WTC11 (cell line): ENCODE results near the gene GPATCH8. TPM values are rescaled to one million over a fixed set of nuclear protein-coding genes. Genes with fewer than 3 reads are reported as not detected.

Experiments used
- ATAC-seq: fragments of 200-7000 bp; cut with Tn5 transposase; 2 replicates; pipeline ENCODE4 v1.10.0; 2021; ENCODE audit warnings: mild to moderate bottlenecking, moderate library complexity
- CTCF ChIA-PET: fragments of 300-600 bp; sonication (Branson Sonifier 250); formaldehyde crosslinking; loops from one replicate; lab custom pipeline; 2021; ENCODE audit warnings: antibody characterized with exemption; lab: Charles Lee
- POLR2A ChIA-PET: fragments of 350-600 bp; sonication (Branson Sonifier 250); formaldehyde crosslinking; loops from one replicate; lab custom pipeline; 2021; ENCODE audit warnings: antibody characterized with exemption; lab: Charles Lee
- DNase-seq: peaks from one replicate; pipeline ENCODE4 v3.0.0; 2021; ENCODE audit warnings: low spot score
- H3K27ac Mint-ChIP-seq: 2 replicates; pipeline ENCODE4 v1.8.0; 2021; ENCODE audit warnings: mixed read lengths
- H3K27me3 Mint-ChIP-seq: 2 replicates; pipeline ENCODE4 v1.8.0; 2021; ENCODE audit warnings: low read depth, mild to moderate bottlenecking, moderate library complexity, mixed read lengths
- H3K36me3 Mint-ChIP-seq: 2 replicates; pipeline ENCODE4 v1.8.0; 2021; ENCODE audit warnings: mixed read lengths
- H3K4me1 Mint-ChIP-seq: 2 replicates; pipeline ENCODE4 v1.8.0; 2022; ENCODE audit warnings: mixed read lengths
- H3K4me3 Mint-ChIP-seq: 2 replicates; pipeline ENCODE4 v1.8.0; 2021; ENCODE audit warnings: mild to moderate bottlenecking, moderate library complexity, mixed read lengths
- H3K9me3 Mint-ChIP-seq: 2 replicates; pipeline ENCODE4 v1.8.0; 2021; ENCODE audit warnings: mixed read lengths
- ARID4B ChIP-seq: sonication (generic); formaldehyde crosslinking; IDR thresholded peaks from 2 replicates; pipeline ENCODE4 v1.8.0; 2023; ENCODE audit warnings: missing genetic modification reagents, mild to moderate bottlenecking, borderline replicate concordance
- ATF2 ChIP-seq: sonication (generic); formaldehyde crosslinking; IDR thresholded peaks from 2 replicates; pipeline ENCODE4 v1.8.1; 2022; ENCODE audit warnings: low read depth, missing genetic modification reagents, borderline replicate concordance
- ESRRA ChIP-seq: sonication (generic); formaldehyde crosslinking; IDR thresholded peaks from 2 replicates; pipeline ENCODE4 v1.8.1; 2022; ENCODE audit warnings: mild to moderate bottlenecking, missing genetic modification reagents, borderline replicate concordance
- GRHL2 ChIP-seq: fragments of 250-450 bp; sonication (Bioruptor Pico); IDR thresholded peaks from 2 replicates; pipeline ENCODE4 v1.8.0; 2022; ENCODE audit warnings: mild to moderate bottlenecking, moderate library complexity; ENCODE audit not compliant: insufficient replicate concordance, severe bottlenecking
- HMGXB4 ChIP-seq: sonication (generic); formaldehyde crosslinking; IDR thresholded peaks from 2 replicates; pipeline ENCODE4 v1.8.1; 2023; ENCODE audit warnings: mild to moderate bottlenecking, moderate library complexity, missing genetic modification reagents
- NR2C2 ChIP-seq: sonication (generic); formaldehyde crosslinking; IDR thresholded peaks from 2 replicates; pipeline ENCODE4 v1.8.0; 2022; ENCODE audit warnings: mild to moderate bottlenecking, missing genetic modification reagents
- NR3C1 ChIP-seq: sonication (generic); formaldehyde crosslinking; conservative IDR thresholded peaks from 2 replicates; pipeline ENCODE4 v1.8.1; 2023; ENCODE audit warnings: low read depth, mild to moderate bottlenecking, missing genetic modification reagents
- OVOL2 ChIP-seq: fragments of 250-450 bp; sonication (Bioruptor Pico); IDR thresholded peaks from 2 replicates; pipeline ENCODE4 v1.9.0; 2021; ENCODE audit warnings: mild to moderate bottlenecking, borderline replicate concordance
- PRDM15 ChIP-seq: sonication (generic); formaldehyde crosslinking; IDR thresholded peaks from 2 replicates; pipeline ENCODE4 v1.8.0; 2022; ENCODE audit warnings: missing genetic modification reagents
- RORB ChIP-seq: fragments of 250-450 bp; sonication (Bioruptor Pico); IDR thresholded peaks from 2 replicates; pipeline ENCODE4 v1.9.0; 2021; ENCODE audit warnings: mild to moderate bottlenecking
- TCF7 ChIP-seq: sonication (generic); formaldehyde crosslinking; IDR thresholded peaks from 2 replicates; pipeline ENCODE4 v1.8.0; 2022; ENCODE audit warnings: mild to moderate bottlenecking, low read depth, missing genetic modification reagents, moderate library complexity
- TEAD1 ChIP-seq: sonication (generic); formaldehyde crosslinking; IDR thresholded peaks from 2 replicates; pipeline ENCODE4 v1.8.0; 2022; ENCODE audit warnings: mild to moderate bottlenecking, missing genetic modification reagents
- total RNA-seq: library from RNA; stranded (reverse); gene quantifications from 3 replicates; pipeline ENCODE4 v1.2.3, GENCODE V29; 2021

GPATCH8 gene
- total RNA-seq, 1 experiment from 2014 or later = 51.9 TPM

GRCh38 chr17:44487170-44487569 lies 16.0 kb downstream of the GPATCH8 start:
- ATAC-seq (no peak), DNase-seq (no peak)
- ChIA-PET CTCF (interaction anchor here (1.0 to 1.1 kb wide), 2 partner anchors 36 to 42 kb away, joined by 3 read pairs; no protein-coding TSS in a partner anchor), POLR2A (interaction anchor here (1.1 kb wide), 1 partner anchor 28 kb away, joined by 3 read pairs; no protein-coding TSS in a partner anchor)
- Mint-ChIP-seq H3K4me3 (no peak overlapping the region), H3K9me3 (no peaks in the 10 kb centered on the region), H3K27me3 (no peaks in the 10 kb centered on the region), H3K36me3 (peaks cover 15% of the 10 kb centered on the region), H3K27ac (peak overlapping the region; percentile 35; the same call in 1 of the 2 replicates), H3K4me1 (peaks cover 23% of the 10 kb centered on the region)
- TF ChIP-seq ATF2 (CRISPR knock-in tag) (no peak), ESRRA (CRISPR knock-in tag) (no peak), GRHL2 (no peak), OVOL2 (no peak)

- DNase-seq (no peak), ATAC-seq (no peak)
- Mint-ChIP-seq H3K27ac (peak overlapping the region; percentile 47), H3K27me3 (no peaks in the 10 kb centered on the region), H3K9me3 (0 out of 2 replicates have a peak, but pooled peaks cover 2% of the 10 kb centered on the region), H3K4me3 (no peak overlapping the region), H3K4me1 (0 out of 2 replicates have a peak, but pooled peaks cover 3% of the 10 kb centered on the region), H3K36me3 (peaks cover 16% of the 10 kb centered on the region)
- CTCF ChIA-PET = interaction anchor here (2.2 kb wide), 1 partner anchor 50 kb away, joined by 5 read pairs; no protein-coding TSS in a partner anchor
- no peak for TF ChIP-seq NR3C1 (CRISPR knock-in tag)
- TF ChIP-seq TEAD1 (CRISPR knock-in tag) = no peak
- no peak for TF ChIP-seq TCF7
- TF ChIP-seq ARID4B (CRISPR knock-in tag) = no peak
- TF ChIP-seq PRDM15 (CRISPR knock-in tag) = no peak
- TF ChIP-seq HMGXB4 = no peak
- no peak for TF ChIP-seq RORB (CRISPR knock-in tag)
- no peak for TF ChIP-seq NR2C2 (CRISPR knock-in tag)
- POLR2A ChIA-PET = no interaction called here
These were observed 29.8 kb downstream of the GPATCH8 start for GRCh38 chr17:44473367-44473766.
